OCI-M2 (cell line): ENCODE results near the gene RNU6-7.

Experiments used
- DNase-seq: peaks from one replicate; lab custom pipeline; 2025; ENCODE audit not compliant: unreplicated experiment; lab: John Stamatoyannopoulos, UW

Gene RNU6-7

DNA sequence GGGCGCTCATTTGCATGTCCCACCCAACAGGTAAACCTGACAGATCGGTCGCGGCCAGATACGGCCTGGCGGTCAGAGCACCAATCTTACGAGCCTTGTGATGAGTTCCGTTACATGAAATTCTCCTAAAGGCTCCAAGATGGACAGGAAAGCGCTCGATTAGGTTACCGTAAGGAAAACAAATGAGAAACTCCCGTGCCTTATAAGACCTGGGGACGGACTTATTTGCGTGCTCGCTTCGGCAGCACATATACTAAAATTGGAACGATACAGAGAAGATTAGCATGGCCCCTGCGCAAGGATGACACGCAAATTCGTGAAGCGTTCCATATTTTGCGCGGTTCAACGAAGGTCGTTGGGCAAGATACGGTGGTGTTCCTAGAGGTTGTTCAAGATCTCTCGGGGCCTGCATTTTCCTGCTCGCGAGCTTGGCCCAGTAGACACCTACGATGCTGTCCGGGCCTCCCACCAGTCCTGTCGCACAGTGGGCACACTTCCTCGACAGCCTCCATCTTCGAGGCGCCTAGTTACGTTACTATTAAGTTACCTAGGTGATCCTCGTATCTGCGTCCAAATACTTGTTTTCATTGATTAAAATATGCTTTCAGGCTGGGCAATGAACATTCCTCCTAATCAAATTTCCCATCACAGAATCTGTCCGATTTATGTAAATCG is at the start of gene RNU6-7:
TSS of gene RNU6-7 (plus strand) at position 230 of the 675 bp plus-strand sequence.
- DNase-seq, result peak; percentile 83

DNA sequence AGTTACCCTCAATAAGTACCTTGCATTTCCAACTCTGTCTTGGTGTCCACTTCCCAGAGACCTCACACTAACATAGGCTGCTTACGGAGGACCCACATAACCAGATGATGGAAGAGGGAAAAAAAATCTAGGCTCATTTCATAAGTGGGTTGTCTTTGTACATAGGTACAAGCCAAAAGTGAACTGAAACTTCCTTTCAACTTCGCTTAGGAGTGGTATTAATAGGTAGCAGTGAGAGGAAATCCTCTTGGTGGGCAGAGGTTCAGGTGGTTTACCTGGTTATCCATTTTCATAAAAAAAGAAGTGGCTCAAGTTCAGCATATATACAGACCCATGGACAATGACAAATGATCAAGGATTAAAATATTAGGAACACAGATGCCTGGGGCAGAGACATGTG is 35.8 kb upstream of the RNU6-7 start:
- DNase-seq, result no peak

DNA sequence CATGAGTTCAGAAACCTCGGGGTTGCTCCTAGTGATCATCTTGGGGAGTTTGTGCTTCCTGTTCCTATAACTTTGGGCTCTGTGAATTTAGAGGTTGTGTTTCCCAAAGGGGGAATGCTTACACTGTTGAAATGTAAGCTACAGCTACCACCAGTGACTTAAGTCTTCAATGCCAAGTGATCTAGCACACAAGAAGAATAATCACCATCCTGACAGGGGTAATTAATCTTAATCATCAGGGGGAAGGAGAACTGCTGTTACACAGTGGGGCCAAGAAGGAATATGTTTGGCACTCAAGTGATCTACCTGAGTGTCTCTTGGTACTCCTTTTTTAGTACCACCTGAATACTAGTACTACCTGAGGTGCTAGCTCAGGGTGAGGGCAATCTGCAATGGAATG is 34.9 kb upstream of the RNU6-7 start:
- DNase-seq, result no peak

DNA sequence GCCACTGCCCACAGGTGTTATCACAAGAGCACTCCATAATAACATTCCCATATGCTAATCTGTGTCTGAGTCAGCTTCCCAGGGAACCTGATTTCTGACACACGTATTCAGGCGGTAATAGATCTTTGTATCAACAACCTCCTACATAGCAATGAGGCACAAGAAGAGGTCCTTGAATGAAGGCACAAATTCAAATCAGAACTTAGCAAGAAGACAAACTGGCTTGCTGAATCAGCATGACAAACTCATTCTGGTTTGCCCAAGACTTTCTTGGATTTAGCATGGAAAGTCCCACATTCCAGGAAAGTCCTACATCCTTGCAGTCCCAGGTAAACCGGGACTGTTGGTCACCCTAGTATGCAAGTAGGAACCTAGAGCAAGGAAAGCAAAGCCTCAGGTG is 33.9 kb upstream of the RNU6-7 start:
- DNase-seq, result no peak

- no peak for DNase-seq
Measured at GRCh38 chr14:32169191-32169590, 32.7 kb upstream of the RNU6-7 start.

GRCh38 chr14:32171469-32171868 is 30.4 kb upstream of the RNU6-7 start:
- no peak for DNase-seq

DNA sequence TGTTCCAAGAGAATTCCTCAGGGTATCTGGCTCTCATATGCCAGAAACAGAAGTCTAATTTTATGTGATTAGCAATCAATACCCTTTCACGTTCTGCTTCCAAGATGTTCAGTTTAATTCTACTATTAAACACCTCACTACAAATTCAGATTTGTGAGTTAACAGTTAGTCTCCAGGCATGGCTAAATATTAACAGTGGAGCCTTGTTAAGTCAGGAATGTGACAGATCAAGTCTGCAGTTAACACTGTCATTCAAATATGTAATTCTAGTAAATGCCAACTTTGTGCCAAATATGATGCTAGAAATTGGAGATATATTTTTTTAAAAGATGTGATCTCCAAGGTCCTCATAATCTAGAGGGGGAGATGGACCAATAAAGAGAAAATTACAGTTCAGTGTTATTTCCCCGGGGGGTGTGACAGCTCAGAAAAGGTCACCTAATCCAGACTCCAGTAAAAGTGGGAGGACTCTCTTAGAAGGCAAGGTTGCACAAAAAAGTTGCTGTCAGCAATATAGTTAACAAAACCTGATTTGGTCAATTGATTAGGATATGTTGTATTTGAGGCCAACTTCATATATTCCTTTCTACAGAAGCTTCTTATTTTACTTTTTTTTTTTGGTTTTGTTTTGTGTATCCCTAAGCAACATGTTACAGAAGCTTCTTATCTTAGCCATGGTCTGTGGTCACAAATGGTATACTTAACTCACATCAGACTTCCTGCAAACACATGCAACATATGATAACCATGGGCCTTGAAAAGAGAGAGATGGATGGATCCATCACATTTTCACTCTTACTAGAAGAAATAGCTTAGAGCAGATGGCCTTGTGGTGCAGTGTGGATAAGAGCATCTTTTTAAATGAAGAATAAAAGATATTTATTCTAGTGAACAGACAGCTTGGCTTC is 18.4 kb upstream of the RNU6-7 start:
- peak; percentile 63 for DNase-seq

GRCh38 chr14:32185097-32185496 is 16.7 kb upstream of the RNU6-7 start:
- no peak for DNase-seq

- DNase-seq, result no peak
Measured at GRCh38 chr14:32186248-32186647, 15.6 kb upstream of the RNU6-7 start.

DNA sequence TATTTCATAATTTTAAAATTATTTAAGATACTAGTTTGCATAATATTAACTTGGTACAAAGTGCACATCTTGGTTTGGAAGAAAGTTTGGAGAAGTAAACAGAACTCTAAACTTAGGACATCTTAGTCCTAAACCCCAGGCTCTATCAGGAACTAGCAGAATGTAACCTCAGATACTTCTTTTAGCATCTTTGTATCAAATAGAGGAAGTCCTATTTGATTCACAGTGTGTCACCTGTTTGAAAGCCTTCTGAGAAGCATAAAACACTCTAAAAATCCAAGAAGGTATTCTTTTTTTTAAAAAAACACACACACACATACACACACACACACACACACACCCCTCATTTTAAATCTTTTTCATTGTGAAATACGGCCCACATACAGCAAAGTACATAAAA is 12.0 kb upstream of the RNU6-7 start:
- DNase-seq, result no peak

- no peak for DNase-seq
Measured at GRCh38 chr14:32190673-32191072, 11.2 kb upstream of the RNU6-7 start.

DNA sequence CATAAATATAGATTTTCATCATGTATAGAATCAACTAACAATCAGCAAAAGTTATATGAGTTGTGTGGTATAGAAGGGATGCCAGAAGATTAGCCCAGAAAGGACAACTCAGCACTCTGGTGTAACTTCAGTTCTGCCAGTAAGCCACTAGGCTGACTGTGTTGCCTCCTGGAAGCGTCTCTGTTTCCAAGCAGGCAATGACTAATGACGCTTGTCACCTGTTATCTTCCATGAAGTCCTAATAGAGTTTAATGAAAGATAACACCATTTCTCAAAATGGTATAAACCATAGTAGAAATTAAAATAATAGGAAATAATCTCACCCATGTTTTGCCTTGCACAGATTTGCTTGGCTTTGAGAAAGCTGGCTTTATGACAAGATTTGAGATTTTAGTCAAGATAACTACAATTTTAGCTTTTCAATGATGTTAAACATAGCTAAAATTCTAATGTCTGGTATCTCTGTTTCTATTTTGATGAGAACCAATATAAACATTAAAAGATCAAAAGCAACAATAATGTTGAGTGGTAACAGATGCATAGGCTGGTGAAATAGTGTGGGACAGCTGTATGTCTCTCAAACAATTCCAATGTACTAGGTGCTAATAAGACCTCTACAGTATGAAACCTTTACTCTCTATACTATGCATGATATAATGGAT is 9.0 kb upstream of the RNU6-7 start:
- DNase-seq, result no peak

- DNase-seq, result no peak
Measured at GRCh38 chr14:32193532-32193931, 8.3 kb upstream of the RNU6-7 start.

DNA sequence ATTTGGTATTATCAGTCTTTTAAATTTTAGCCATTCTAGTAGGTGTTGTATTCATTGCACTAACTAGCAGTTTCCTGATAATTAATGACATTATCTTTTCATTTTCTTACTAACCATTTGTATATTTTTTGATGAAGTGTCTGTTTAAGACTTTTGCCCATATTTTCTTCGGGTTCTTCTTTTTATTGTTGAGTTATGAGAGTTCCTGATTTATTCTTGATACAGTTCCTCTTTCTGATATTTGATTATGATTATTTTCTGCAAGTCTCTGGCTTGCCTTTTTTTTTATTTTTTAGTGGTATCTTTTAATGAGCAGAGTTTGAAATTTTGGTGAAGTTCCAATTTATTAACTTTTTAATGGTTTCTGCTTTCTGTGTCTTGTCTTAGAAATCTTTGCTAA is 6.2 kb upstream of the RNU6-7 start:
- DNase-seq, result no peak

DNA sequence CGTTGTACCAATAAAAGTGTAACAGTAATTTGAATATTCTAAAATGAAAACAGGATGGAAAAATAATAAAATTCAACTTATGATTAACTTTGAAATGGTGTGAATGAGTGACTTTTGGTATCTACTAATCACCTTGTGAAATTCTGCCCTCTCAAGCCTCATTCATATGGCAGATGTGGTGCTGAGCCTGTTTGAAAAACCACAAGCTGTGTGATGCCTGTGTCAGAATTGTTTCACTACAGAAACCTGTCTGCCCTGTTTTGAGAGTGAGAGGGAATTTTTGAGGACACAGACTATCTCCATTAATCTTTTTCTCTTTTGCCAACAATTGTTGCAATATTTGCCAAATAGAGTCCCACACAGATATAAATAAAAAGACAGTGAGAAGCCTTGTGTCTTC is 3.9 kb upstream of the RNU6-7 start:
- DNase-seq, result no peak

GRCh38 chr14:32200368-32201192 is 1.3 kb upstream of the RNU6-7 start:
- no peak for DNase-seq

- peak; percentile 81 for DNase-seq
Measured at GRCh38 chr14:32201193-32201815, 541 bp upstream of the RNU6-7 start.

GRCh38 chr14:32202491-32202997 is 699 bp downstream of the RNU6-7 start:
- DNase-seq, result no peak

DNA sequence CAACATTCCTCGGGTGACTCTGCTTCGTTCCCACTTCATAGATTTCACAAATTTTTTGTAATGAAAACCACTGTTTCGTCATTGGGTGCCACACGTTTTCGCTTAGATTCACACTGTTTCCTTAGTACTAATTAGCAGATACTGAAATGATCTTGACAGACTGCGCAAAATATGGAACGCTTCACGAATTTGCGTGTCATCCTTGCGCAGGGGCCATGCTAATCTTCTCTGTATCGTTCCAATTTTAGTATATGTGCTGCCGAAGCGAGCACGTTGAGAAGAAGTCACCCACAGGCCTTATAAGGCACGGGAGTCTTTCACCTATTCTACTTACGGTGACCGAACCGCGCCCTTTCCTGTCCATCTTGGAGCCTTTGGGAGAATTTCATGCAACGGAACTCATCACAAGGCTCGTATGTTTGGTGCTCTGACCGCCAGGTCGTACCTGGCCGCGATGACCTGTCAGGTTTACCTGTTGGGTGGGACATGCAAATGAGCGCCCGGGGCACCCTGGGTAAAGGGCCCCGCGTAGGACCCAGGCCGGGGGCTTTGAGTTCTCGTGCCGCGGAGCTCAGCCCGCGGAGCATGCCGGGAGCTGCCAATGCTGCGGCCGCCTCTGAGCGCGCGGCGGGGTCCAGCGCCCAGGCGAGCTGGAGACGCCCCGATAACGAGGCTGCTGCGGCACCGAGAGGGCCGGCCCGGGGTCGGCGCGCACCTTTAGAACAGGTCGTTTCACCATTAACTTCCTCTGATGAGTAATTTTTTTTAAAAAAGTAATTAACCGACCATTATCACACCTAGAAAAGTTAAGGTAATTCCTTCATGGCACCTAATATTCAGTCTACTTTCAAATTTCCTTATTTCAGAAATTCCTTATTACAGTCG is 1.4 kb downstream of the RNU6-7 start, which contains the start of gene RNU6-8:
TSS of gene RNU6-8 (minus strand) at position 272 of the 885 bp plus-strand sequence.
- peak; percentile 71 for DNase-seq
